HG03439 (cell line): ENCODE results near the gene IRX4.
"Not testable (repeated sequence)": the region's sequence is repeated elsewhere in the genome, so short reads cannot be mapped to it uniquely, and the experiment has no call there.

ENCODE experiments used
- ATAC-seq: cut with Tn5 transposase; IDR thresholded peaks from one replicate; pipeline ENCODE4 v1.9.1; 2021; ENCODE audit warnings: mild to moderate bottlenecking, moderate library complexity; ENCODE audit not compliant: unreplicated experiment

Gene IRX4

DNA sequence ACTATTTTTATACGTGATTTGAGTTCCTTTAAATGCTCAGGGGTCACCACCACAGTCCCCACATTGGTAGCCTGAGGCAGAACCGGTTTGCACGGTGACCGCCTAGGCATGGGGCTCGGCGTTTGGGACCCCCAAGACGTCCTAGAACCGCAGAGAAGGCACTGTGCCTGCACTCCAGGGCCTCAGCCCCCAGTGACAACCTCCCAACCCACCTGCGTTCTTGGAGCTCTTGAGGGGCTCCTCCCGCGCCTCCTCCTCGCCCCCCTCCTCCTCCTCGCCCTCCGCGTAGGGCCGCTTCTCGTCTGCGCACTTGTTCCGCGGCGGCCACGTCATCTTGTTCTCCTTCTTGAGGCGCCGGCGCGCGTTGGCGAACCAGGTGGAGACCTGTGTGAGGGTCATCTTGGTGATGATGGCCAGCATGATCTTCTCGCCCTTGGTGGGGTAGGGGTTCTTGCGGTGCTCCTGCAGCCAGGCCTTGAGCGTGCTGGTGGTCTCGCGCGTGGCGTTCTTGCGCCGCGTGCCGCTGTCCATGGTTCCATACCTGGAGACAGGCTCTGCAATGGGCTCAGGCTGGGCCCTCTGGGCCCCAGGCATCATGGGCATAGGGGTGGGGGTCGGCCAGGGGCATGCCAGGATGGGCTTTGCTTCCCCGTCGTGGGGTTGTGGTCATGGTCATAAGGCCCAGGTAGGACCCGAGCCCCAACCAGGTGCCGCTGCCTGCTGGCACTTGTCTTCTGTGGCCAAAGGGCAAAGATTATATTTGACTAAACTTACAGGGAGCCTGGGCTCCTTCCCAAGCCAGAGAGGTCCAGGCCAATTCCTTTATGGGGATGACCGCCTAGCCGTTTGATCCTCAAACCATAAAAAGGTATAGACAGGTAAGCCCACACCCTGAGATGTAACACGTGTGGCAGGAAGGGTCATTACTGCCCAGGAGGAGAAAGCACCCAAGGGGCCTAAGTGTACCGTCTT, 3.1 kb downstream of the IRX4 start:
- ATAC-seq: no peak

DNA sequence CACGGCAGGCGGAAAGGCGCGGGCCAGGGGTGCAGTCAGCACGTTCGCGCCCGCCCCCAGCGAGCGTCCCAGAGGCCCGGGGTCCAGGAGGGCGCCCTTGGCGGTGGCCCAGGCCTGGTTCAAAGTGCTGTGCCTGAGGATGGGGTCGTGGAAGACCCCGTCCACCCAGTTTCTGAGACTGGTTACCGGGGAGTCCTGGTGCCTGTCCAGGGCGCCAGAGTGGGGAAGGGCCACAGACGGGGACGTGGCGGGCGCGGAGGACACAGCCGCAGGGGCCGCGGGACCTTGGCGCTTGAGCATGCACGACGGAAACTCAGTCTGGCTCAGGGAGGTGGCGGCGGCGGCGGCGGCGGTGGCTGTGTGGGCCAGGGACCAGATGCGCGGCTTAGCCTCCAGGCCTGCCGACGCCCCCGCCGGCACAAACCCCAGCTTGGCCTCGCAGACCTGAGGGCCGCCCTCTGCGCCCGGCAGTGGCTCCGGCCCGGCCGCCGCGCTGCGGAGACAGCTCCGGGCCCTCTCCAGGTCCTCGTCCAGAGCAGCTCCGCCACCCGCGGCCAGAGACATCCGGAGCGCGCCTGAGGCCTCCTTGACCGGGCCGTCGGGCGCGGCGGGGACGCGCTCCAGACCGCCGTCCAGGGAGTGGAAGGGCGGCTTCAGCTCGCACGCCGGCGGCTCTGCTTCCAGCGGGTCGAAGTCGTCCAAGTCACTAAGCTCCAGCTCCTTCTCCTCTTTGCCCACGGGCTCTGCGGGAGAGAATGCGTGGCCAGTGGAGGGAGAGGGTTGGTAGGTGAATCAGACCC, 4.5 kb downstream of the IRX4 start:
- no peak for ATAC-seq

DNA sequence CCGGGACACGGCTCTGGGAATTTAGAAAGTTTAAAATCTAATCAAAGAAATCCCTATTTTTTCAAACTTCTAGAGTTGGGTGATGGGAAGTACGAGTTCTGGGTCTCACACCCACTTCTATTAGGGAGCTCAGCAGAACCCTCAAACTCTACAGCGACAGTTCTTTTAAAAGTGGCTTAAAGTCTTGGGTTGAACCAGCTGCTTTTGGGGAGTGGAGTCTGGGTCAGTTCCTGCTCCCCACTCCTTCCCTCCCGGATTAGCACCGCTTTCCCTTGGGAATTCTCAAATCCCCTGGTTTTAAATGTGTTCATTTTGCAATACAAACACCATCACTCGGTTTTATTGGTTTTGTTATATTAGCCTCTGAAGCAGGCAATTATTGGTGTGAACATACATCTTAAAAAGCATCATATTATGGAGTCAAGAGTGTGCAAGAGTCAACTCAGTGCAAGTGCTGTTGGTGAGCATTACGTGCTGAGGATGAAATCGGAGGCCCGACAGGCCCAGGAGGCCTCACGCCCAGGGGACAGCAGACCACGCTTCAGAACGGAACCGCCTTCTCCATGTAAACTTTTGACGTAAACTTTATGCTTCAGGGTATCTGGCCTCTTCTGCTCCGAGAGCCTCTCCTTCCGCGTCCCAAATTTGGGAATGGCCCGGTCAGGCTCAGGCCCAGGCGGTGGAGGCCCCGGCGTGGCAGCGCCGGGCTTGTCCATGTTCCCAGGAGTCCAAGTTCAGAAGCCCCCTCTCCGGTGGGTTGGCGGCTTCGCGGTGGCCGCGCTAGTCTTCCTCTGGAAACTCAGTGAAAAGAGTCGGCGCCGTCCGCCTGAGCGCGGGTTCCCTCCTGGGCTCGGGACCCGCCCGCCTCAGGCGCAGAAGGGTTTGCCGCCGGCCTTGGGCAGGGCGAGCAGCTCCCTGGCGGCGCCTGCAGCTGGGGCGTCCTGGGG, 5.3 kb downstream of the IRX4 start:
- no peak for ATAC-seq

DNA sequence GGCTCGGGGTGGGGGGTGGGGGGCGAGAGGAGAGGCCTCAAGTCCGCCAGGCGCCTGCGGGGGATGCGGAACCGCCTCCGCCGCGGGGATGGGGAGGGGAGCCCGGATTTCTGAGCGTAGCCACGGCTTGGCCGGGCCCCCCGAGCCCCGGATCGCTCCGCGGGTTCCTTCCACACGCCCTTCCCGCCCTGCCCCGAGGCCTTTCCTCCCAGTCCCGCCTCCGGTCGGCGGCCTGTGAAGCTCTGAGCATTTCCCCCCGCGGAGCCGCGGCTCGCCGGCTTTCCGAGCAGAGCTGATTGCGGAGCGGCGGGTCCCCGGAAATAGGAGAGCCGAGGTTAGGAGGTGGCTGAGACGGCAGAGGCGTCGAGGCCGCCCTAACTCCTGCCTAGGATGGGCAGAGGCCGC, 6.1 kb downstream of the IRX4 start:
- ATAC-seq: no peak

DNA sequence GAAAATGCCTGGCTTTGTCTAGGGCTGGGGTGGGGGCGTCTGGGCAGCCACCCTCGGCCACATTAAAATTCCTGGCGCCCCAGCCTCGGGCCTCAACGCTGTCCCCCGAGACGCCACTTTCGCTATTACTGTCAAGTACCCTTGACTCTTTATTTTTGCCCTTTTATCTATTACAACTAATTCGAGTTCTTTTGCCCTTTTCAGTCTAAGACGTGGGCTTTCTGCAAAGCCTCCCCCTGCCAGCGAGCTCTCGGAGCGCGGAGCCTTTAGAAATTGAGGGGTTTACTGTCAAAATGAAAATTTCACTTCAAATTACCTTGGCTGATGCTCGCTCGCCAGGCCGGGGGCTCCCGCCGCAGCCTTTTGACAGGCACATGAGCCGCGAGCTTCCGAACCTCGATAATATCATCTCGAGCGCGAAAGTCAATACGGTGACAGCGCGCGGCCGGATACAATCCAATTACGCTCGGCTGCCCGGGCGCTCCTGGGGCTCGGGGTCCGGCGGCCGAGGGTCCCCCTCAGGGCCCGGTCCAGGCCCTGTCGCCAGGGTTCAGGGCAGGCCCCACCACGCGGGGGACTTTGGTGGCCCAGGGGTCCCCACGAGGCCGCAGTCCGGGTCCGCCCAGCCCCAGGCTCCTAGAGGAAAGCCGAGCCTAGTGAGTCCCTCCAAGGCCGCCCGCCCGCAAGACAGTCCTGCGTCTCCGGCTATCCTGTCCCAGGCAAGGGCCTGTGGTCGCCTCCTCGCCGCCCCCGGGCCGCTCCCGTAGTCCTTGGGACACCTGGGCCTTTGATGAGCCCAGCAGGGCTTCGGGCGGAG, 6.7 kb downstream of the IRX4 start:
- no peak for ATAC-seq

DNA sequence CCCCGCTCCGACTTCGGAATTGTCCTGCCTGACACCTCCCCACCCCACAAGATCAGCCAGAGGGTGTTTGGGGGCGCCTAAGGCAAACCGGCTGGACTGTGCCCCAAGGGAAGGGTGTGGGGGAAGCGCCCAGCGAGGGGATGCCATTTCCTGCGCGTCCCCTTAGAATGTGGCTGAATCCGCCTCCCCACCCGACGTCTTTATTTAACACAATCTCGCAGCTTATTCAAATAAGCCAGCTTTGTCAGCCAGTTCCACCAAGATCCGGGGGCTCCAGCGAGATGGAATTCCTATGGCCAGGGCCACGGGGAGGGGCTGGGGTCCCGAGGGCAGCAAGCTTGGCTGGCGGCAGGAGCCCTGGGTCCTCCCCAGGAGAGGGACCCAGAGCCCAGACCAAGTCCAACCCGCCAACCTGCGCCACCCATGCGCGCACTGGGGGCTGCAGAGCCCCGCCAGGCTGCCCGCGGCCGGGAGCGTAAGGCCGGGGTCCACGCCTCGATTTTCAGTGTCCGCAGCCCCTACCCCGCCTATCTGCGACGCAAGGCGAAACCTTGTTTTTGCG, 7.4 kb downstream of the IRX4 start:
- ATAC-seq: no peak

DNA sequence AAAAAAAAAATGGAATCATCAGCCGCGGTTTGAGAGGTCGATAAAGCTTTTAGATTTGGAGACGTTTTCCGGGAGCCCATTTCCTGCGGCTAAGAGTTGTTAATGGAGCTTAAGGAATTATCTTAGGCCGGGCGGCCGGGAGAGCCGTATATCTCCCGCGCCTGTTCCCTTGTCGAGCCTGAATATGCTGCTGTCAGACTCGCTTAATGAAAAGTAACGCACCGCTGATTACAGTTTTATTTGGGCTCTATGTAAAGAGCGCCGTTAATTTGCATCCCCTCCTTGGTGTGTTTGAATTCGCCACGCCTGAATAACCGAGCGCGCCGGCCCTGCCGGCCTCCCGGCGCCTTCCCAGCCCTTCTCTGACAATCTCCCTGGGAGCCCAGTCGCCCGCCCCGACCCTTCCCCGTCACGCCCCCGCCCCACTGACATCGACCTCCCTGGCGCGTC, 7.9 kb downstream of the IRX4 start:
- ATAC-seq: no peak

DNA sequence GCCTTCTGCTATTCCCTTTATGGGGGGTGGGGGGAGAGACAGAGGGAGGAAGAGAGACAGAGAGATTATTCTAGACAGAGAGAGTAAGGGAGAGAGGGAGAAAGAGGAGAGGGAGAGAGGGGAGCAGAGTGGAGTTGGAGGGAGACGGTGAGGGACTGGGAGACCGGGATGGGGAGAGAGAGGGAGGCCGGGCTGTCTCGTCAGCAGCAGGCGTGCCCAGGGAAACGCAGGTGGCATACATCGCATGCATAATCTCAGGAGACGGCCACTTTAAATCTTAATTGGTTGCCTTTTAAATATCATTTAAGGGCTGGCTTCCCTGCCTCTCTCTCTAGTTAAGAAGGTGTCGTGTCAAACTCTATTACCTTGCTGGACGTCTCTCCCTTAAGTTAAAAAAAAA, 8.4 kb downstream of the IRX4 start:
- ATAC-seq: no peak

DNA sequence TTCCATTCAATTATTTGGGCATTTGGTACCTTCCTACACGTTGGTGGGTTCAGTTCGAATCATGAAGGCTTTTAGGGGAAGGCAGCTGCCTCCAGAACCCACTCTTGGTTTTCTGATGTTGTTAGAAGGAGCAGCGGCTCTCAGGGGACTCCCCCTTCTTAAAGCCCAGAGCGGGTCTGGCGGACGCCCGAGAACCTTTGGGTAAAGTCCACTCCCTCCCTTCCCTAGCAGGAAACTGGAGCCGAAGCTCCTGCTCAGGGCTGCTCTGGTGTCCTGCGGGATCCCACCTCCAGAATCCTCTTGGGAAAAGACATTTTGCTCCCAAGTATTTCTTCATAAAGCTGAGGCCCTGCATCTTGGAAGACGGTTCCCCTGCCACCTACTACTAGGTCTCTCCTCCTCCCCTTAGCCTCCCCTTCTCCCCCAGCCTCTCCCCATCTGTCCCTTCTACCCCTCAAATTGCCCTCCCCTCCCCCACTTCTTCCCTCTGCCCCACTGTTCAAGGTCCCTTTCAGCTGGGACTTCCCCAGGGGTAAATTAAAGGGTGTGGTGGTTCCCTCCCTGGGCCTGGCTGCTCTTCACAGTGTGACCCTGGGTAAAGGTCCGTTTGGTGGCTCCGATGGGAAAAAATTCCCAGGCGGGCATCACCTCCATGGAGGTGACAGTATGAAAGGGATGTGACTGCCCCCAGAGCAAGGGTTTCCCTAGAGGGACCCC, 9.3 kb downstream of the IRX4 start:
- no peak for ATAC-seq

DNA sequence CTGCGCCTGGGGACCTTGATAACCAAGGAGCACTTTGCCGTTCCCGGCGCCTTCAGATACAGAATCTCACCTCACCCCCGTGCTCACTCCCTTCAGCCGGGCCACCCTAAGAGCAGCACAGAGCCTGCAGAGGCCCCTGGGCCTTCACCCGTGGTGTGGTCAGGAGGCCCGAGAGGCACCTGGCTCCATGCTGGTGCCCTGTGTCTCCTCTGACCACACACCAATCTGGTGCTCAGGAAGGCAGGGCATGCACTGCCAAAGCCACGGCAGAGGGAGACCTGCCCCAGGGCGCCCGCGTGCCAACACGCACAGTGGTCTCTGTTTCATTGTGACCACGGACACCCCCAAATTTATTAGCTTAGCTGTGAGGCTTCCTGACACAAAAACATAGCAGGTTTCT, 11.3 kb downstream of the IRX4 start:
- ATAC-seq: no peak

DNA sequence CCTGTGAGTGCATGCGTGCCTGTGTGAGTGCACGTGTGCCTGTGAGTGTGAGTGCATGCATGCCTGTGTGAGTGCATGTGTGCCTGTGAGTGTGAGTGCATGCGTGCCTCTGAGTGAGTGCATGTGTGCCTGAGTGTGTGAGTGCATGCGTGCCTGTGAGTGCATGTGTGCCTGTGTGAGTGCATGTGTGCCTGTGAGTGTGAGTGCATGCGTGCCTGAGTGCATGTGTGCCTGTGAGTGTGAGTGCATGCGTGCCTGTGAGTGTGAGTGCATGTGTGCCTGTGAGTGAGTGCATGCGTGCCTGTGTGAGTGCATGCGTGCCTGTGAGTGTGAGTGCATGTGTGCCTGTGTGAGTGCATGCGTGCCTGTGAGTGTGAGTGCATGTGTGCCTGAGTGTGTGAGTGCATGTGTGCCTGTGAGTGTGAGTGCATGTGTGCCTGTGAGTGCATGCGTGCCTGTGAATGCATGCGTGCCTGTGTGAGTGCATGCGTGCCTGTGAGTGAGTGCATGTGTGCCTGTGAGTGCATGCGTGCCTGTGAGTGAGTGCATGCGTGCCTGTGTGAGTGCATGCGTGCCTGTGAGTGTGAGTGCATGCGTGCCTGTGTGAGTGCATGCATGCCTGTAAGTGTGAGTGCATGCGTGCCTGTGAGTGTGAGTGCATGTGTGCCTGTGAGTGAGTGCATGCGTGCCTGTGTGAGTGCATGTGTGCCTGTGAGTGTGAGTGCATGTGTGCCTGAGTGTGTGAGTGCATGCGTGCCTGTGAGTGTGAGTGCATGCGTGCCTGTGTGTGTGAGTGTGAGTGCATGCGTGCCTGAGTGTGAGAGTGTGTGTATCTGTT, 12.1 kb downstream of the IRX4 start:
- ATAC-seq: not testable (repeated sequence)

DNA sequence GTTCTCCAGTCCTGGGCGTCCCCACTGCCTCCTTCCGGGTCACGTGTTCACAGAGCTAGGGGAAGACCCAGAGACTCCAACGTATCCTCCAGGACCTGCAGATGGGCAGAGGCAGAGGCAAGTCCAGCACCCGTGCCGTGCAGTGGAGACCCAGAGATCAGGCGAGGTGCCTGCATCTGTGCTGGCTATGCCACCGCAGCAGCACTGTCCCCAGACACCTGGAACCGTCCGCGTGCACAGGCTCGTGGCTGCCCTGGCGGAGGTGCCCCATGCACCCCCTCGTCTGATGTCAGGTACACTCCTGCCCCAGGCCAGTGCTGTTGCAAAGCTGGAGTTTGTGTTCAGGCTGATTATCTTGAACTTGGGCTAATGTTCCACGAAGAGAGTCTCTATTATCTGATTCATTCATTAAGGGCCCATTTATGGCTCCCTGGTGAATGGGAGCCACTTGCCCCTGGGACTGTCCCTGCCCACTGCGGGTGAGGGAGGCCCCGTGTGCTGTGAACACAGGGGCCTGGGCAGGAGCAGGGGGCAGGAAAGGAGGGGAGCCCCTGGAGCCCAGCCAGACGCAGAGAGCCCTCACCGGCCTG, 13.7 kb downstream of the IRX4 start:
- no peak for ATAC-seq

DNA sequence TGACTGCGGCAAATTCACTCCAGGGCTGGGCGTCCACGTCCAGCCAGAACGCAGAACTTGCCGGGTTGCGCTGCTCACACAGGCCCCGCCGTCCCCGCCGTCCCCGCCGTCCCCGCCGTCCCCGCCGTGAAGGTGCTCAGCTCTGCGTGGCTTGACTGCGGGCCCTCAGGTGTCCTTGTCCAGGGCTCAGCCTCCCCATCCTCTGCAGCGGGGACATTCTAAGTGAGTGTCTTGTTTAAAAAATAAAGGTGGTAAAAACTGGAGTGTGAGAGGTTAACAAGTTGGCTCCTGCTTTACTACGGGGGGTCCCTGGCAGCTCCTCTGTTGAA, 14.9 kb downstream of the IRX4 start:
- ATAC-seq: no peak

DNA sequence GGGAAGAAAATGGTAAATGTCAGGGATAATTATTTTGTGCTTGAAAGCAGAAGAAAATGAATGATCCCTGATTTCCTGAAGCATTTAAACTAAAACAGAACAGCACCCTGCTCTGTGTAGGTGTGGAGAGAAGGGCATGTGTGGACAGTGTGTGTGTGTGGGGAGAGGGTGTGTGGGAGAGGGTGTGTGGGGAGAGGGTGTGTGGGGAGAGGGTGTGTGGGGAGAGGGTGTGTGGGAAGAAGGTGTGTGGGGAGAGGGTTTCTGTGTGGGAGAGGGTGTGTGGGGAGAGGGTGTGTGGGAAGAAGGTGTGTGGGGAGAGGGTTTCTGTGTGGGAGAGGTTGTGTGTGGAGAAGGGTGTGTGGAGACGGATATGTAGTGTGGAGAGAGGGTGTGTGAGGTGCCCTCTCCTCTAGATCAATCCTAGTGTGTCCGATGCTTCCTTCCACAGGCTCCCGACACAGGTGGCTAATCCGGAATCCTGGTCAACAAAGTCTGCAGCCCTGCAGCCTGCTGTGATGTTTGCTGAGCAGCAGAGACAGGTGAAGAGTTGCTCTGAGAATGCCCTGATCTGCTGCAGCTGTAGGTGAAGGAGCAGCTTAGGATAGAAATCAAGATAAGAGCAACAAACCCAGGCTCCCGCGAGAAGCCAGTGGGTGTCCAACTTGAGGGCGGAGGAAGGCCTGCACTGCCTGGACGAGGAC, 15.5 kb downstream of the IRX4 start:
- ATAC-seq: no peak

DNA sequence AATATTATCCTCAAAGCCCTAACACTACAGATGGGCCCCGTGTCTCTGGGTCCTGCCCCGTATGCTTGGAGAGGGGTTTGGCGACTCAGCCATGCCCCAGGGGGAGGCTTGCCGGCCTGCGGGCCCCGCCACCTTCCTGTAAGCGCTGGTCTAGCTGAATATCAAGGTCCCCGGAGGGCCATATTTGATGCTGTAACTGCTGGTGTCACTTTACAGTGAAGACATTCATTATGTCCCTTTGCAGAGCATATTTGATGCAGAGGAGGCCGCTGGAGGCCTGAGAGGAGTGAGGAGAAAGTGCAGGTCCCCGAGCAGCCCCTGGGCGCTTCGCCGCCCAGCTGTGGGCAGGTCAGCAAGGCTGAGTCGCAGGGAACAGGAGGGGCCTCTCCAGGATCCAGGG, 16.8 kb downstream of the IRX4 start:
- ATAC-seq: no peak

DNA sequence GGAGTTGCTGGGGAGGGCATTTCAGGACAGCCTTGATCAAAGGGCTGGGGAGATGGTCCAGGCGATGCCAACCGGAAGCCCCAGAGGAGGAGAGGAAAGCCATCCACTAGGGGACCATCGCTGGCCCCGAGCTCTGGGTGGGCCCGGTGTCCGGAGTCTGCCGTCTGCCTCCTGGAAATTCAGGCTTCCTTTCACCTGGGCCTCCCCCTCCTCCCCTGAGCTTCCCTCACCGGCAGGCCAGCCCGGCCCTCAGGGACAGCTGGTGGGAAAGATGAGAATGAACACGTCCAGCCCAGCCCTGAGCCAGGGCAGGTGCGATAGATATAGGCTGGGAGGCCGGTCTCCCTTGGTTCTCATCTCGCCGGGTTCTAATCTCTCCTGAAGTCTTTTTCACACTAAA, 17.2 kb downstream of the IRX4 start:
- no peak for ATAC-seq

DNA sequence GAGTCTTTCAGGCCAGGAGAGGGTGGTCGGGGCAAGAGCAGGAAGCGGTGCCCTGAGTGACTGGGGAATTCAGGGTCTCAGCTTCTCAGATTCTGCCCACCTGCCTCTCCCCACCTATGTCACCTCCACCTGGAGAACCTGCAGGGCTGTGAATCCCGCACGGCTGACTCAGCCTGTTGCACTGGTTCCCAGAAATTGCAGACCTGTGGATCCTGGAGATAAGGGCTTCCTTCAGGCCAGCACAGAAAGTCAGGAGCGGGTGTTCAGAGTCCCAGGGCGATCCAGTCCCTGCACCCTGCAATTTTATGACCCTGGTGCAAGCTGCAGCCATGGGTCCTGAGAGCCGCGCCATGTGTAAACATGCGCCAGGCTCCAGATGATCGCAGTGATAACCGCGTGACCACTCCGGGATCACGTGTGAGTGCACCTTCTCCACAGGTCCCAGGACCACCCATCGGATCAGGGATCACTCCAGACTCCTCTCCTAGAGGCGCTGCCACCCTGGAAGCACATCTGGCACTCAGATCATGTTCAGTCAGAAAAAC, 17.8 kb downstream of the IRX4 start:
- ATAC-seq: no peak
